ENCODE data around the gene CCDC191. TPM values are rescaled to one million over a fixed set of nuclear protein-coding genes. Genes with fewer than 3 reads are reported as not detected.

The CCDC191 gene
- total RNA-seq, 4 donors from 2014 or later = 4.1 to 9.8 (median 7.0) TPM

DNA sequence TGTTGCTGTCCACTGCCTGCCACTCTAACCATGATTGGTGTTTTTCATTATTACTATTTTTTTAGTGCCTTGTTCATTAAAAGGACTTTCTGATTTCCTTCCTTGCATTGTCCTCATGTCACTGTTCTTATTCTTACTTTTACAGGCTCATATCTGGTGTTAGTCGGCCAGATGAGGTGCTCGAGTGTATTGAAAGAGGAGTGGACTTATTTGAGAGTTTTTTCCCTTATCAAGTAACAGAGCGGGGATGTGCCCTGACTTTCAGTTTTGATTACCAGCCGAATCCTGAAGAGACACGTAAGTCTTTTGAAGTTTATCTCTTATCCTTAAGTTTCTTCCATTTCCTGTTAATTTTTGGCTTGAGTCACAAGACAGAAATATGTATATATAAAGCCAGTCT, 23.4 kb upstream of the CCDC191 start:
- Histone ChIP-seq H3K9me3 (no peaks in the 10 kb centered on the region), H3K27me3 (no peaks in the 10 kb centered on the region), H3K36me3 (peaks cover 0 to 2% of the 10 kb centered on the region in 2 donors), H3K4me3 (no peak overlapping the region), H3K27ac (no peak overlapping the region), H3K4me1 (no peaks in the 10 kb centered on the region)
- TF ChIP-seq, protein P1, sequence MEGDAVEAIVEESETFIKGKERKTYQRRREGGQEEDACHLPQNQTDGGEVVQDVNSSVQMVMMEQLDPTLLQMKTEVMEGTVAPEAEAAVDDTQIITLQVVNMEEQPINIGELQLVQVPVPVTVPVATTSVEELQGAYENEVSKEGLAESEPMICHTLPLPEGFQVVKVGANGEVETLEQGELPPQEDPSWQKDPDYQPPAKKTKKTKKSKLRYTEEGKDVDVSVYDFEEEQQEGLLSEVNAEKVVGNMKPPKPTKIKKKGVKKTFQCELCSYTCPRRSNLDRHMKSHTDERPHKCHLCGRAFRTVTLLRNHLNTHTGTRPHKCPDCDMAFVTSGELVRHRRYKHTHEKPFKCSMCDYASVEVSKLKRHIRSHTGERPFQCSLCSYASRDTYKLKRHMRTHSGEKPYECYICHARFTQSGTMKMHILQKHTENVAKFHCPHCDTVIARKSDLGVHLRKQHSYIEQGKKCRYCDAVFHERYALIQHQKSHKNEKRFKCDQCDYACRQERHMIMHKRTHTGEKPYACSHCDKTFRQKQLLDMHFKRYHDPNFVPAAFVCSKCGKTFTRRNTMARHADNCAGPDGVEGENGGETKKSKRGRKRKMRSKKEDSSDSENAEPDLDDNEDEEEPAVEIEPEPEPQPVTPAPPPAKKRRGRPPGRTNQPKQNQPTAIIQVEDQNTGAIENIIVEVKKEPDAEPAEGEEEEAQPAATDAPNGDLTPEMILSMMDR (IDR thresholded peaks at IDR 0.05) = no peak
- TF ChIP-seq POLR2A (IDR thresholded peaks at IDR 0.05) = no peak
- DNase-seq = no peak
- intact Hi-C loops (cut with DNase I; ENCODE audit: low total_unique reads) = no loop called here

DNA sequence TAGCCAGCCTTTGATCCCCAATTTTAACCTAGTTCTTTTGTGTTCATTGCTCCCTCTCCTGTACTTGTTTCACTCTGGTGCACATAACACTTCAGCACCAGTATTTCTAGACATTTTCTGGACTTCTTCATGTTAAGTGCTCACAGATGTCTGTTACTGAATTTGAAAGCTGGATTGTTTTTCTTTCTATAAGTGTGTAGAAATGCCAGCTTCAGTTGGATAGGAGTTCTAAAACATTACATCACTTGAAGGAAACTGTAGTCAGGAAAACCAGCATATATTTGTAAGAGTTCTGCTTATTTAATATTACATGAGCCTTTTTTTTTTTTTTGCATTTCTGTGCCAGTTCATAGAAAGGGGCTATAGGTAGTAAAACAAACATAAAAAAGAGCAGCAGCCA, 21.8 kb upstream of the CCDC191 start:
- no peak for DNase-seq
- Histone ChIP-seq H3K4me3 (no peak overlapping the region), H3K27ac (no peak overlapping the region), H3K36me3 (peaks cover 0 to 2% of the 10 kb centered on the region in 2 donors), H3K4me1 (no peaks in the 10 kb centered on the region), H3K9me3 (no peaks in the 10 kb centered on the region), H3K27me3 (no peaks in the 10 kb centered on the region)
- TF ChIP-seq, protein P1 (IDR thresholded peaks at IDR 0.05) = no peak
- intact Hi-C loops (cut with DNase I; ENCODE audit: low total_unique reads) = no loop called here

DNA sequence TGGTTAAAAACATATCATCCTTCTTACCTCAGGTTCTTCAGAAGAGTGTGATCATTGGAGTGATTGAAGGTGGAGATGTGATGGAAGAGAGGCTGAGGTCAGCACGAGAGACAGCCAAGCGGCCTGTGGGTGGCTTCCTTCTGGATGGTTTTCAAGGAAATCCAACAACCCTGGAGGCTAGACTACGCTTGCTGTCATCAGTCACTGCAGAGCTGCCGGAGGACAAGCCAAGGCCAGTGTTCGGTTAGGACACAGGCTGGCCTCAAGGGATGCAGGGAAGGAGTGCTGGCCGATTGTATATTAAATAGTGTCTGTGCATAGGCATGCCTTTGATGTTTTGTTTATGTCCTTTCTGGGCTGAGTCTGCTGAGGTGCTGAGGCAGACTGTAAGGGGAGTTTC, 20.4 kb upstream of the CCDC191 start:
- TF ChIP-seq, protein P1 (IDR thresholded peaks at IDR 0.05) = no peak
- no peak for TF ChIP-seq POLR2A (IDR thresholded peaks at IDR 0.05)
- no peaks in the 10 kb centered on the region for H3K4me1 ChIP-seq
- H3K36me3 ChIP-seq = no peaks in the 10 kb centered on the region
- H3K4me3 ChIP-seq = no peak overlapping the region
- no peaks in the 10 kb centered on the region for H3K9me3 ChIP-seq
- no peak for DNase-seq
- intact Hi-C loops (cut with DNase I; ENCODE audit: low total_unique reads) = no loop called here
- H3K27ac ChIP-seq = no peak overlapping the region
- H3K27me3 ChIP-seq = no peaks in the 10 kb centered on the region

- Histone ChIP-seq H3K4me1 (no peaks in the 10 kb centered on the region), H3K9me3 (no peaks in the 10 kb centered on the region), H3K27me3 (no peaks in the 10 kb centered on the region), H3K4me3 (no peak overlapping the region), H3K27ac (no peak overlapping the region), H3K36me3 (no peaks in the 10 kb centered on the region)
- DNase-seq = no peak
- TF ChIP-seq POLR2A (IDR thresholded peaks at IDR 0.05) = no peak
- TF ChIP-seq, protein P1 (IDR thresholded peaks at IDR 0.05) = no peak
- intact Hi-C loops (cut with DNase I; ENCODE audit: low total_unique reads) = no loop called here
Observed at GRCh38 chr3:114071786-114072185, 15.5 kb upstream of the CCDC191 start.

GRCh38 chr3:114068336-114068735, 12.0 kb upstream of the CCDC191 start:
- Histone ChIP-seq H3K9me3 (no peaks in the 10 kb centered on the region), H3K27ac (no peak overlapping the region), H3K4me3 (no peak overlapping the region), H3K4me1 (no peaks in the 10 kb centered on the region), H3K27me3 (no peaks in the 10 kb centered on the region), H3K36me3 (no peaks in the 10 kb centered on the region)
- intact Hi-C loops (cut with DNase I; ENCODE audit: low total_unique reads) = no loop called here
- DNase-seq = no peak
- TF ChIP-seq, protein P1 (IDR thresholded peaks at IDR 0.05) = no peak
- no peak for TF ChIP-seq POLR2A (IDR thresholded peaks at IDR 0.05)

All from uterus (tissue), 4 donors.